ENCODE data around the gene EEFSEC.

Gene EEFSEC

DNA sequence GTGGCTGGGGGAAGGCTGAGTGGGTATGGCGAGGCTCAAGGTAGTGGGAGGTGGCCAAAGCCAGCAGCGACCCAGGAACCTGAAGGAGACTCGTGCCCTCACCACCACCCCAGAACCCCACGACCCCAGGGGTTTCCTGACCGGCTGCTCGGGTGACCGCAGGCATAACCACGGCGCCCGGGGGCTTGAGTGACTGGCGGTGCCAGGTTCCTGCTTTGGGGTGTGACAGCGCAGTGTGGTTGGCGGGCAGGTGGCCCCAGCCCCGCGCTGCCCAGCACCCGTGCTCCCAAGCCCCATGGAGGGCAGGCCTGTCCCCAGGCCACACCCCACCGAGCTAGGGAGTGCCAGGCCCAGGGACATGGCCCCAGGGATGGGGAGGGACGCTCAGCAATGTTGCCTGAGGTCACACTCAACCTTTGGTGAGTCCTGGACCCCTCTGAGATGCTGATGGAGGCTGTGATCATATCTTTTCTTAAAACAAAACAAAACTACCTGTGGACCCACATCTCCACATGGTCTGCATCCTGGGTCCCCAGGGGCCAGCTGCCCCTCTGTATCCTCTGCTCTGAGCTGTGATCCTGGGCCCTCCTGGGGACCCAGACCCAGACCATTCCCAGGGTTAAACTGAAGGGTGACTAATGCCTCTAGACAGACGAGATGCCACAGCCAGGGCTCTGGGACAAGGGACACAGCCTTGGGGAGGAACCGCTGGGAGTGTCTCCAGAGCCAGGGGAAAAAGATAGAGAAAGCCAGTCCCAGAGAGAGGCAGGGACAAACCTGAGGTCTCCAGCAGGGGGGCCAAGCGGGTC, 300.4 kb downstream of the EEFSEC start:
- ChIA-PET POLR2A (no interaction called here), CTCF (no interaction called here)
- TF ChIP-seq FOXM1 (IDR thresholded peaks at IDR 0.05; ENCODE audit: borderline replicate concordance), result no peak
- TF ChIP-seq HDGF (IDR thresholded peaks at IDR 0.05; ENCODE audit: borderline replicate concordance), result no peak
- no peak for DNase-seq (ENCODE audit: extremely low spot score)

DNA sequence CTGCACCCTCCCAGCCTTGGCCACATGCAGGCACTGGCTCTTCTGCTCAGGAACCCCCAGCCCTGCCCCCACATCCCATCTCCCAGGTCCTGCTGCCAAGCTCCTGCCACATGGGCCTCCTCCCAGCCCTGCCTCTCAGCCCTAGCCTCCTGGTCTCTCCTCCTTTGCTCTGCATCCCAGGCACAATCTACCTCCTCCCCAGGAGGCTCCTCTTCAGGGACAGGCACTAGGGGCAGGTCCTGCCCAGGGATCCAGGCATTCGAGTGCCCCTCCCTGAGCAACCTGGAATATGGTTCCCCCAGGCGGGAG, 301.0 kb downstream of the EEFSEC start:
- TF ChIP-seq L3MBTL2 (conservative IDR thresholded peaks at IDR 0.05) (no peak), TARDBP (IDR thresholded peaks at IDR 0.05) (no peak), LEF1 (IDR thresholded peaks at IDR 0.05; ENCODE audit: borderline replicate concordance) (no peak)
- POLR2A ChIA-PET, result no interaction called here
- CTCF ChIA-PET, result no interaction called here
- no peak for DNase-seq (ENCODE audit: extremely low spot score)

DNA sequence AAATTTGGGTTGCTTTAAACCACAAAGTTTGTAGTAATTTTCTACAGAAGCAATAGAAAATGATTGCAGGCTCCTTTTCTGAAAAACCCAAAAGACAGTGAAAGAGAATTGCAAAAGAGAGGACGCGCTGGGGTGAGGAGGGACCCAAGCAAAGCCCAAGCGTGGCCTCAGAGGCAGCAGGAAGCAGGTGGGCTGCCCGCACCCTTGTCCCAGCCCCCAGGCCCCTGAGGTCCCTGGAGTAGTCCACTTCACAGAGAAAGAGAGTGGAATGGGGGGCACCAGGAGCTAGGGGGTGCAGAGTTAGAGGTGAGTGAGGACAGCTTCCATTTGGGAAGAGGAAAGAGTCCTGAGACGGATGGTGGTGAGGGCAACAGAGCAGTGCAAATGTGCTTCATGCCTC, 301.8 kb downstream of the EEFSEC start:
- no peak for TF ChIP-seq SP1 (IDR thresholded peaks at IDR 0.05)
- TF ChIP-seq ARNT (IDR thresholded peaks at IDR 0.05), result no peak
- TF ChIP-seq TARDBP (IDR thresholded peaks at IDR 0.05), result no peak
- TF ChIP-seq NFRKB (IDR thresholded peaks at IDR 0.05), result no peak
- TF ChIP-seq L3MBTL2 (conservative IDR thresholded peaks at IDR 0.05), result no peak
- no peak for TF ChIP-seq FOXM1 (IDR thresholded peaks at IDR 0.05; ENCODE audit: borderline replicate concordance)
- CTCF ChIA-PET, result no interaction called here

DNA sequence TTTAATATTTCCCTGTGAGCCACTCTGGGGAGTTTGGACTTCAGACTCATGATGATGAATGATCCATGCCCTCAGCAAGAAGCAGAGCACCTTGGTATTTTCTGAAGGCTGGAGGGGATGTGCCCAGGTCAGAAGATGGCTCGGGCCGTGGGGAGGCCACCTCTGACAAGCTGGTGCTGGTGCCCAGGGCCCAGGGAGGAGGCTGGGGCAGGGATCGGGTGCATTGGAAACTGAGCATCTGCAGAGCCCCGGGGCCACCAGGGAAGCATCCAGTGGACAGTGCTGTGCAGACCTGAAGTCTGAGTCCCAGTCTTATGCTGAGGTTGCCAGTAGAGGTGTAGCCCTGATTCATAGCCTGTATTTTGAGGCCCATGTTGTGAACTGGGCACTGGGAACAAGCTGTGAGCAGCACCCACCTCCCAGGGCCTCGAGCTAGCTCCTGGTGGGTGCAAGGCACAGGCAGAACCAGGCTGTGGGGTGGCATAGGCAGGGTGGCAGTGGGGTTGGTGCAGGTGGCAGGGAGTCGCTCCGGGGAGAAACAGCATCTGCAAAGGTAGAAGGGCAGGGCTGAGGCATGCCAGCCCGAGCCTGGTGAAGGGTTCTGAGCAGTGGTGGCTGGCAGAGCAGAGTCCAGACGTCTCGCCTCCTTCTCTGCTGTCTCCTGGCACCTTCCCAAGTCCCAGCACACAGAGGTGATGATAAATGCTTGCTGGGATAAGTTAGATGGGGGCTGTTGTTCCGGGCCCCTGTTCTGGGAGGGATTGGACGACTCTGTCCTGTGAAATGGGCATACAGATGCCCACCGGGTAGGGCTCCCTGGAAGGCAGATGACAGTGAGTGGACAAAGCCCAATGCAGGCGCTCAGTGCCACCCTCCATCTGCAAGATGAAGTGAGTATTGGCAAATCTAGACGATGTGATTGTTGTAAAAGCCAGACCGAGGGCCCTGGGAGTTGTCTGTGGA, 302.8 kb downstream of the EEFSEC start:
- CTCF ChIA-PET, result no interaction called here
- no peak for DNase-seq (ENCODE audit: extremely low spot score)
- no peak for TF ChIP-seq BHLHE40 (IDR thresholded peaks at IDR 0.05; ENCODE audit: borderline replicate concordance)
- TF ChIP-seq ZNF384 (IDR thresholded peaks at IDR 0.05), result no peak
- TF ChIP-seq SUZ12 (IDR thresholded peaks at IDR 0.05), result no peak
- no peak for TF ChIP-seq CTBP1 (IDR thresholded peaks at IDR 0.05; ENCODE audit: borderline replicate concordance)
- no peak for TF ChIP-seq FOXM1 (IDR thresholded peaks at IDR 0.05; ENCODE audit: borderline replicate concordance)
- TF ChIP-seq ELF4 (IDR thresholded peaks at IDR 0.05), result no peak
- TF ChIP-seq ARNT (IDR thresholded peaks at IDR 0.05), result no peak
- no peak for TF ChIP-seq L3MBTL2 (conservative IDR thresholded peaks at IDR 0.05)
- TF ChIP-seq, protein P1, sequence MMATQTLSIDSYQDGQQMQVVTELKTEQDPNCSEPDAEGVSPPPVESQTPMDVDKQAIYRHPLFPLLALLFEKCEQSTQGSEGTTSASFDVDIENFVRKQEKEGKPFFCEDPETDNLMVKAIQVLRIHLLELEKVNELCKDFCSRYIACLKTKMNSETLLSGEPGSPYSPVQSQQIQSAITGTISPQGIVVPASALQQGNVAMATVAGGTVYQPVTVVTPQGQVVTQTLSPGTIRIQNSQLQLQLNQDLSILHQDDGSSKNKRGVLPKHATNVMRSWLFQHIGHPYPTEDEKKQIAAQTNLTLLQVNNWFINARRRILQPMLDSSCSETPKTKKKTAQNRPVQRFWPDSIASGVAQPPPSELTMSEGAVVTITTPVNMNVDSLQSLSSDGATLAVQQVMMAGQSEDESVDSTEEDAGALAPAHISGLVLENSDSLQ (IDR thresholded peaks at IDR 0.05), result no peak
- TF ChIP-seq TARDBP (IDR thresholded peaks at IDR 0.05), result no peak
- TF ChIP-seq NFRKB (IDR thresholded peaks at IDR 0.05), result no peak
- no peak for TF ChIP-seq LEF1 (IDR thresholded peaks at IDR 0.05; ENCODE audit: borderline replicate concordance)
- TF ChIP-seq FOXK2 (IDR thresholded peaks at IDR 0.05), result no peak
- TF ChIP-seq SP1 (IDR thresholded peaks at IDR 0.05), result no peak
- TF ChIP-seq HDGF (IDR thresholded peaks at IDR 0.05; ENCODE audit: borderline replicate concordance), result no peak
- no peak for TF ChIP-seq FOXA1 (IDR thresholded peaks at IDR 0.05)
- POLR2A ChIA-PET, result no interaction called here

More for the DNA sequence above, 301.8 kb downstream of the EEFSEC start:
- POLR2A ChIA-PET, result no interaction called here
- DNase-seq (ENCODE audit: extremely low spot score), result no peak

DNA sequence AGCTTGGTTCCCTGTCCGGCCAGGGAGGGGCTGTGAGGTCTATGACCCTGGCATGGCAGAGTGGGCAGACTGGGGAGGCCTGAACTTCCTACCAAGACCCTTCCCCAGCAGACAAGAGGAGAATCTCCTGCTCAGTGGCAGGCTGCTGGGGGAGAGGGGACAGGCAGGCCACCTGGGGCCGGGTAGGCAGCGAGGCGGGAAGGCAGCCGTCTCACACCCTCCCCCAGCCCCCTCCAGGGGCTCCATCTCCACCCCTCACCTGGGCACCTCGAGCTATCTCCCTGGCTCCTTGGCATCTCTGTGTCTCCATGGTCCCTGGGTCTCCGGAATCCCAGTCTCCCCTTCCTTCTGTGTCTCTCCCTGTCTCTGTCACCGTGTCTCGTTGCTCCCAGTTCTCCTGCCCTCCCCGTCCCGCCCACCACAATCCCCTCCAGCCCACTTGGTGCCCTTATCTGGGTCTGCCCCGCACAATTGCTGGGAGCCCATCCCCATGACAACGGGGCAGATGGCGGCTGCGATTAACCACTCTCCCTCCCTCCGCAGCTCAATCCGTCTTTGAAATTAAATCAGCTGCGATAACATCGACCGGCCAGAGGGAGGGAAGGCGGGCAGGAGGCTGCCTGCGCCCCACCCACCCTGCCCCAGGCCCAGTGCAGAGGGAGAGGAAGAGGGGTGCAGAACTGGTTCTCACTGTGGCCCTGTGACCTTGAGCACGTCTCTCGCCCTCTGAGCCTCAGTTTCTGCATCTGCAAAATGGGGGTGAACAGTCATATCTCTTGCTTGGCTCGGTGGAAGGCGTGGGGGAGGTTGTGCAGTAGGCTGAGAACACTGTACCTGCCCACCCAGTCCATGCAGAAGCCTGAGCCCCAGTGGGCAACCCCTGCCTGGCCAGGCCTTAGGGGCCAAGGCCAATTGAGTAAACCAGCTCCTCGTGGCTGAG, 303.8 kb downstream of the EEFSEC start:
- DNase-seq (ENCODE audit: extremely low spot score), result no peak
- ChIA-PET POLR2A (no interaction called here), CTCF (no interaction called here)
- TF ChIP-seq FOXM1 (IDR thresholded peaks at IDR 0.05; ENCODE audit: borderline replicate concordance), result no peak
- no peak for TF ChIP-seq LEF1 (IDR thresholded peaks at IDR 0.05; ENCODE audit: borderline replicate concordance)
- TF ChIP-seq L3MBTL2 (conservative IDR thresholded peaks at IDR 0.05), result no peak
- no peak for TF ChIP-seq FOXA1 (IDR thresholded peaks at IDR 0.05)
- no peak for TF ChIP-seq CTBP1 (IDR thresholded peaks at IDR 0.05; ENCODE audit: borderline replicate concordance)
- no peak for TF ChIP-seq NFRKB (IDR thresholded peaks at IDR 0.05)
- TF ChIP-seq FOXK2 (IDR thresholded peaks at IDR 0.05), result no peak
- no peak for TF ChIP-seq SP1 (IDR thresholded peaks at IDR 0.05)
- no peak for TF ChIP-seq ARNT (IDR thresholded peaks at IDR 0.05)
- no peak for TF ChIP-seq BHLHE40 (IDR thresholded peaks at IDR 0.05; ENCODE audit: borderline replicate concordance)
- no peak for TF ChIP-seq TARDBP (IDR thresholded peaks at IDR 0.05)
- no peak for TF ChIP-seq HDGF (IDR thresholded peaks at IDR 0.05; ENCODE audit: borderline replicate concordance)
- TF ChIP-seq, protein P1 (IDR thresholded peaks at IDR 0.05), result no peak
- TF ChIP-seq ELF4 (IDR thresholded peaks at IDR 0.05), result no peak
- no peak for TF ChIP-seq SUZ12 (IDR thresholded peaks at IDR 0.05)

DNA sequence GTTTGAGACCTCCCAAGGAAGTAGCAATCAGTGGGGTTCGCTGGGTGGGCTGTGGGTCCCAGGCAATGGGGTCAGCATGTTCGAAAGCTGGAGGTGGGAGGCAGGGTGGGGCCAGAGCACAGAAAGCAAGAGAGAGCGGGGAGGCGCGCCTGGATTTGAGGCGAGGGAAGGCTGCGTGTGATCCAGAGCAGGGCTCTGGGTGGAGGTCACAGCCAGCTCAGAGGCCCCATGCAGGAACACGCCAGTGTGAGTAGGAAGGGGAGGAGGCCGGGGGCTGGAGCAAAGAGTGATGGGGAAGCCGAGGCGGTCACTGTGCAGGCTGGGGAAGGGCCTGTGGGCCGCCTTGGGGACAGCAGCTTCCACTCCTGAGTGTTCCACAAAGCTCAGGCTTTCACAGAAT, 304.7 kb downstream of the EEFSEC start:
- DNase-seq (ENCODE audit: extremely low spot score), result no peak
- TF ChIP-seq, protein P1 (IDR thresholded peaks at IDR 0.05), result no peak
- TF ChIP-seq HDGF (IDR thresholded peaks at IDR 0.05; ENCODE audit: borderline replicate concordance) (no peak), ARNT (IDR thresholded peaks at IDR 0.05) (no peak), NFRKB (IDR thresholded peaks at IDR 0.05) (no peak), TARDBP (IDR thresholded peaks at IDR 0.05) (no peak)
- POLR2A ChIA-PET, result no interaction called here
- CTCF ChIA-PET, result interaction anchor here (0.9 kb wide), 1 partner anchor 33 kb away, joined by 3 read pairs; no protein-coding TSS in a partner anchor

Data from HEK293T (cell line).